ENCODE measurements around the gene EWSR1.

The EWSR1 gene

DNA sequence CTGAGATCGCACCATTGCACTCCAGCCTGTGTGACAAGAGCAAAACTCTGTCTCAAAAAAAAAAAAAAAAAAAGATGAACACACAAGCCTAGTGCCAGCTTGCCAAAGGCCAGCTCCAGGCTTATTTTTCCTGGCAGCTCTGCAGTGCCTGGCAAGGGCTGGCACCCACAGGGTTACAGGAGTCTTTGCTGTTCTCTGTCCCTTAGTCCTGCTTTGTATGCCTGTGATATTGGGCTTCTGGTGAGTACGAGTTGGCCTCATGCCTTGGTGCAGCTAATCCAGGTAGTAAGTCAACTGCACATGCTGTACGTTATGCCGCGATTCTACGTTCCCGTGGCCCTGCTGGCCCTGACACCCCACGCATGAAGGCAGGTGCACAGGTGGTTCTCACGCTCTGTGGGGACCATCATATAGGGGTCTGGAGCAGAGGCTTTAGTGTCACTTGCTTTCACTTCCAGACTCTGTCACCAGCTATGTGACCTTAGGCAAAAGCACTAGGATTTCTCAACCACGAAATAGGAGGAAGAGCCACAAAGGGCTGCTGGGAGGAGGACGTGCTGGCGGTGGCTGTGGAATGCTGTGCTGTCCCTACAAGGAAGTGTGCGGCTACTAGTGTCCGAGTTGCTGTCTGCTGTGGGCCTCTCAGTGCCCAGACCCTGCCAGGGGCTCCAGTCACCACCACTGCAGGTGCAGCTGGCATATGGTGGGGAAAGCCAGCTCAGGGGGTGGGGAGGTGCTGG lies 68.9 kb downstream of the EWSR1 start:
- no CpG with 5 or more reads among the region's 14 CpGs for WGBS (ENCODE audit: extremely low coverage, insufficient coverage, insufficient read length)

DNA sequence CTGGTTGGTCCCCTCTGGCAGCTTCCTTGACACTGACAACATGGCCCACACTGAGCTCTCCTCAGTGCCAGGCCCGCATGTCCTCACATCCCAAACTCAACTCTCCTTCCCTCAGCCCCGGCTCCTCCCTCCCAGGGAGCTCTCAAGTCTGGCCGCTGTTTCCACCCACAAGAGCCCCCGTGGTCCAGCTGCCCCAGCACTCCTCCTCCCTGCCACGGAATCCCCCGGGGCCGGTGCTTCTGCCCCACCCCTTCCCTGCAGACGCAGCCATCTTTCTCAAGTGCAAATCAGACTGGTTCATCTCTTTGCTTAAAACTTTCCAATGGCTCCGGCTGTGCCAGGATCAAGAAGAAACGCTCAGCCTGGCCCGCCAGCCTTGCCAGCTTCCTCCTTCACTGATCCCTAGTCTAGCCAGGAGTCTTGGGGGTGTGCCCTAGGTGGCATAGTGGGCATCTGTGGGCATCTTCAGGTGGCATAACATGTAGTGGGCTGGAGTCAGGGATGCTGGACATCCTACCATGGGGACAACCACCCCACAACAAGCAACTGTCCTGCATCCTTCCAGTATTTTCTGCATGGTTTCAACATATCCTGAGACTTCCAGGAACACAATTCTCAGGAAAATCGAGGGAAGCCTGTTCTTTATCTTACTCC lies 69.7 kb downstream of the EWSR1 start:
- Histone ChIP-seq H3K27ac (ENCODE audit: low read depth, low read length) (no peak overlapping the region), H3K79me1 (ENCODE audit: low read length) (peaks cover 12% of the 10 kb centered on the region), H2AK5ac (ENCODE audit: low read length) (no peak overlapping the region), H3K4me2 (ENCODE audit: low read length) (no peak overlapping the region), H4K8ac (ENCODE audit: low read depth, low read length) (no peak overlapping the region), H3K27me3 (ENCODE audit: insufficient read depth, low read length) (no peaks in the 10 kb centered on the region), H3K23ac (ENCODE audit: low read length) (no peak overlapping the region), H3K18ac (ENCODE audit: low read length) (no peak overlapping the region), H3K14ac (ENCODE audit: low read length) (no peak overlapping the region), H3K4me1 (ENCODE audit: control insufficient read depth in 1 of 2, insufficient read depth in 2 of 2, low read length in 2 of 2) (peaks cover 23 to 28% of the 10 kb centered on the region in 2 experiments), H3K4me3 (ENCODE audit: low read depth, low read length) (no peak overlapping the region), H3K9ac (ENCODE audit: low read length) (no peak overlapping the region), H3K9me3 (ENCODE audit: insufficient read depth, low read depth, low read length) (no peaks in the 10 kb centered on the region), H3K36me3 (ENCODE audit: control insufficient read depth in 1 of 2, insufficient read depth in 2 of 2, low read length in 2 of 2) (peaks cover 72 to 80% of the 10 kb centered on the region in 2 experiments), H2BK12ac (ENCODE audit: low read length) (no peak overlapping the region), H2BK5ac (ENCODE audit: low read depth, low read length, poor library complexity) (no peak overlapping the region), H3K4ac (ENCODE audit: low read depth, low read length) (no peak overlapping the region), H4K12ac (ENCODE audit: low read depth, low read length) (no peak overlapping the region), H2AFZ (ENCODE audit: insufficient read depth, low read length, poor library complexity) (no peak overlapping the region), H4K91ac (ENCODE audit: low read depth, low read length) (no peak overlapping the region), H3K79me2 (ENCODE audit: control insufficient read depth, insufficient read depth, low read length, poor library complexity) (no peaks in the 10 kb centered on the region), H2BK120ac (ENCODE audit: insufficient read depth, low read length, poor library complexity) (no peak overlapping the region)
- WGBS (ENCODE audit: extremely low coverage, insufficient coverage, insufficient read length): no CpG with 5 or more reads among the region's 12 CpGs
- DNase-seq: peak in 1 of 2 donors; percentile 11

More for the DNA sequence above, 68.9 kb downstream of the EWSR1 start:
- Histone ChIP-seq H3K14ac (ENCODE audit: low read length) (no peak overlapping the region), H4K8ac (ENCODE audit: low read depth, low read length) (no peak overlapping the region), H3K4ac (ENCODE audit: low read depth, low read length) (no peak overlapping the region), H3K9me3 (ENCODE audit: insufficient read depth, low read depth, low read length) (no peaks in the 10 kb centered on the region), H3K4me1 (ENCODE audit: control insufficient read depth in 1 of 2, insufficient read depth in 2 of 2, low read length in 2 of 2) (peaks cover 15 to 19% of the 10 kb centered on the region in 2 experiments), H3K36me3 (ENCODE audit: control insufficient read depth in 1 of 2, insufficient read depth in 2 of 2, low read length in 2 of 2) (peaks cover 69 to 76% of the 10 kb centered on the region in 2 experiments), H4K91ac (ENCODE audit: low read depth, low read length) (no peak overlapping the region), H3K79me2 (ENCODE audit: control insufficient read depth, insufficient read depth, low read length, poor library complexity) (no peaks in the 10 kb centered on the region), H2BK12ac (ENCODE audit: low read length) (no peak overlapping the region), H3K79me1 (ENCODE audit: low read length) (peaks cover 8% of the 10 kb centered on the region), H3K18ac (ENCODE audit: low read length) (no peak overlapping the region), H2BK120ac (ENCODE audit: insufficient read depth, low read length, poor library complexity) (no peak overlapping the region), H3K23ac (ENCODE audit: low read length) (no peak overlapping the region), H2AFZ (ENCODE audit: insufficient read depth, low read length, poor library complexity) (no peak overlapping the region), H3K27me3 (ENCODE audit: insufficient read depth, low read length) (no peaks in the 10 kb centered on the region), H4K12ac (ENCODE audit: low read depth, low read length) (no peak overlapping the region), H3K4me2 (ENCODE audit: low read length) (no peak overlapping the region), H3K4me3 (ENCODE audit: low read depth, low read length) (no peak overlapping the region), H2BK5ac (ENCODE audit: low read depth, low read length, poor library complexity) (no peak overlapping the region), H2AK5ac (ENCODE audit: low read length) (no peak overlapping the region), H3K9ac (ENCODE audit: low read length) (no peak overlapping the region), H3K27ac (ENCODE audit: low read depth, low read length) (no peak overlapping the region)
- peak; percentile 75 to 88 for DNase-seq

DNA sequence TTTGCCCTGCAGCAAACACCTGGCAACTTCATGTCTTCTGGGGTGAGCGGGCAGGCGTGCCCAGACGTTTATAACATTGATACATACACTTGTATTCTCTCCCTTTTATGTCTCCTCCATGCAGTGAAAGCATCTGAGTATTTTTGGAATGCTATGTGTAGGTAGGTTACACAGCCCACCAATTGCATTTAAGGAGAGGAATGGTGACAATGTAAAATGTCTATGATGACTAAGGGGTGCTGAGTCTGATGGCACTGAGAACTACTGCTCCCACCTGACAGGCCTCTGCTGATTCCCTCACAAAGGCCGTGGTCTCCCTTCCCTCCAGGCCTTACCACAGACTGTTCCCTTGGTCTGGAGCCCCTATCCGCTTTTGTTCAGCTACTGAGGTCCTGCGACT lies 70.3 kb downstream of the EWSR1 start:
- H3K14ac ChIP-seq (ENCODE audit: low read length): no peak overlapping the region
- H2BK12ac ChIP-seq (ENCODE audit: low read length): no peak overlapping the region
- H2BK5ac ChIP-seq (ENCODE audit: low read depth, low read length, poor library complexity): no peak overlapping the region
- no peak overlapping the region for H4K91ac ChIP-seq (ENCODE audit: low read depth, low read length)
- peaks cover 16% of the 10 kb centered on the region for H3K79me1 ChIP-seq (ENCODE audit: low read length)
- no peak overlapping the region for H3K9ac ChIP-seq (ENCODE audit: low read length)
- peak; percentile 22 to 75 for DNase-seq
- no peak overlapping the region for H3K4ac ChIP-seq (ENCODE audit: low read depth, low read length)
- no peak overlapping the region for H3K18ac ChIP-seq (ENCODE audit: low read length)
- no peak overlapping the region for H4K12ac ChIP-seq (ENCODE audit: low read depth, low read length)
- WGBS (ENCODE audit: extremely low coverage, insufficient coverage, insufficient read length): no CpG with 5 or more reads among the region's 6 CpGs
- H3K4me1 ChIP-seq (ENCODE audit: control insufficient read depth in 1 of 2, insufficient read depth in 2 of 2, low read length in 2 of 2): peaks cover 30 to 34% of the 10 kb centered on the region in 2 experiments
- H3K27ac ChIP-seq (ENCODE audit: low read depth, low read length): no peak overlapping the region
- H2BK120ac ChIP-seq (ENCODE audit: insufficient read depth, low read length, poor library complexity): no peak overlapping the region
- H2AFZ ChIP-seq (ENCODE audit: insufficient read depth, low read length, poor library complexity): no peak overlapping the region
- H4K8ac ChIP-seq (ENCODE audit: low read depth, low read length): no peak overlapping the region
- H3K36me3 ChIP-seq (ENCODE audit: control insufficient read depth in 1 of 2, insufficient read depth in 2 of 2, low read length in 2 of 2): peaks cover 67 to 74% of the 10 kb centered on the region in 2 experiments
- H3K4me2 ChIP-seq (ENCODE audit: low read length): no peak overlapping the region
- no peaks in the 10 kb centered on the region for H3K9me3 ChIP-seq (ENCODE audit: insufficient read depth, low read depth, low read length)
- no peak overlapping the region for H3K4me3 ChIP-seq (ENCODE audit: low read depth, low read length)
- H3K79me2 ChIP-seq (ENCODE audit: control insufficient read depth, insufficient read depth, low read length, poor library complexity): no peaks in the 10 kb centered on the region
- no peak overlapping the region for H3K23ac ChIP-seq (ENCODE audit: low read length)
- H3K27me3 ChIP-seq (ENCODE audit: insufficient read depth, low read length): no peaks in the 10 kb centered on the region
- no peak overlapping the region for H2AK5ac ChIP-seq (ENCODE audit: low read length)

DNA sequence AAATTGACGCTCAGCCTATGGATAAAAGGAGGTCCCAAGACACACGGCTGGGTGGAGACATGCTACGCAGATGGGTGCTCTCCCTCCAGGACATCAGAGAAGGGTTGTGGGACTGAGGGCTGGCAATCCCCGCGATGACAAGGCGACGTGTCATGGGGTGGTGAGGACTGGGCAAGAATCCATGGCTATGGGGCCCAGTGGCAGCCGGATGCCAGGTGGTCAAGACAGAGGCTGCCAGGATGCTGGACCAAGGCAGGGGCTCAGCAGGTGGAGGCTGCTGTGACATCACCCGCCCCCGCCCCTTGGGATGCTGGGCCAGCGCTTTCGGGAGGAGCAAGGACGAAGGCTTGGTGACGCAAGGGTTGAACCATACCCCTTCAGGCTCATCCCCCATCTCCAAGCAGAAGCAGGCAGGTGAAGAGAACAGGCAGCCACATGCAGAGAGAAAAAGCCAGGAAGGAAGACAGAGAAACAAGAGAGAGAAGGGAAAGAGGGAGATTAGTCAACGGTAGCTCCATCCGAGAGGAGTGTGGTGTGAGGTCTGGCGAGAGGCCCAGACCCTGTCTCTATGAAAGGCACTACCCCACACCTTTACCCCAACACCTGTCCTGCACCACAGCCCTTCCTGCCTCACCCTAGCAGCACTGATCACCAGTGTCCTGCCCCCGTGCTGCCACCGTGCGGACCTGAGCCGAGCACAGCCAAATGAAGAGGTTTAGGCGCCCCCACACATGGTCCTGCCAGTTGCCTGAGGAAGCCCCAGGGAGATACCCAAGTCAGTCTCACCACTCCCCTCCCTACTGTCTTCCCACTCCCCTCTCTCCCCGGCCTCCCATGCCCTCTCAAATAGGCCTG lies 71.5 kb downstream of the EWSR1 start:
- H3K9ac ChIP-seq (ENCODE audit: low read length): no peak overlapping the region
- peaks cover 60 to 65% of the 10 kb centered on the region in 2 experiments for H3K36me3 ChIP-seq (ENCODE audit: control insufficient read depth in 1 of 2, insufficient read depth in 2 of 2, low read length in 2 of 2)
- no peak overlapping the region for H3K4me3 ChIP-seq (ENCODE audit: low read depth, low read length)
- H3K23ac ChIP-seq (ENCODE audit: low read length): no peak overlapping the region
- no peaks in the 10 kb centered on the region for H3K9me3 ChIP-seq (ENCODE audit: insufficient read depth, low read depth, low read length)
- no peak overlapping the region for H3K4ac ChIP-seq (ENCODE audit: low read depth, low read length)
- no peak overlapping the region for H2AFZ ChIP-seq (ENCODE audit: insufficient read depth, low read length, poor library complexity)
- H2BK120ac ChIP-seq (ENCODE audit: insufficient read depth, low read length, poor library complexity): no peak overlapping the region
- no CpG with 5 or more reads among the region's 23 CpGs for WGBS (ENCODE audit: extremely low coverage, insufficient coverage, insufficient read length)
- no peak overlapping the region for H2BK5ac ChIP-seq (ENCODE audit: low read depth, low read length, poor library complexity)
- no peak overlapping the region for H2BK12ac ChIP-seq (ENCODE audit: low read length)
- H3K4me2 ChIP-seq (ENCODE audit: low read length): no peak overlapping the region
- H3K79me2 ChIP-seq (ENCODE audit: control insufficient read depth, insufficient read depth, low read length, poor library complexity): no peaks in the 10 kb centered on the region
- H2AK5ac ChIP-seq (ENCODE audit: low read length): no peak overlapping the region
- H3K14ac ChIP-seq (ENCODE audit: low read length): no peak overlapping the region
- no peak overlapping the region for H3K18ac ChIP-seq (ENCODE audit: low read length)
- H4K8ac ChIP-seq (ENCODE audit: low read depth, low read length): no peak overlapping the region
- no peaks in the 10 kb centered on the region for H3K27me3 ChIP-seq (ENCODE audit: insufficient read depth, low read length)
- DNase-seq: no peak
- no peak overlapping the region for H4K91ac ChIP-seq (ENCODE audit: low read depth, low read length)
- H3K4me1 ChIP-seq (ENCODE audit: control insufficient read depth in 1 of 2, insufficient read depth in 2 of 2, low read length in 2 of 2): peaks cover 38 to 40% of the 10 kb centered on the region in 2 experiments
- peaks cover 19% of the 10 kb centered on the region for H3K79me1 ChIP-seq (ENCODE audit: low read length)
- H3K27ac ChIP-seq (ENCODE audit: low read depth, low read length): no peak overlapping the region
- H4K12ac ChIP-seq (ENCODE audit: low read depth, low read length): no peak overlapping the region
